NCI-H2196 treated with DMSO at 0.1 percent for 48 hours (cell line): ENCODE results near the gene PPP1R27.

Source experiments
- DNase-seq: peaks from one replicate; lab custom pipeline; 2025; ENCODE audit not compliant: unreplicated experiment; lab: John Stamatoyannopoulos, UW

Gene PPP1R27

DNA sequence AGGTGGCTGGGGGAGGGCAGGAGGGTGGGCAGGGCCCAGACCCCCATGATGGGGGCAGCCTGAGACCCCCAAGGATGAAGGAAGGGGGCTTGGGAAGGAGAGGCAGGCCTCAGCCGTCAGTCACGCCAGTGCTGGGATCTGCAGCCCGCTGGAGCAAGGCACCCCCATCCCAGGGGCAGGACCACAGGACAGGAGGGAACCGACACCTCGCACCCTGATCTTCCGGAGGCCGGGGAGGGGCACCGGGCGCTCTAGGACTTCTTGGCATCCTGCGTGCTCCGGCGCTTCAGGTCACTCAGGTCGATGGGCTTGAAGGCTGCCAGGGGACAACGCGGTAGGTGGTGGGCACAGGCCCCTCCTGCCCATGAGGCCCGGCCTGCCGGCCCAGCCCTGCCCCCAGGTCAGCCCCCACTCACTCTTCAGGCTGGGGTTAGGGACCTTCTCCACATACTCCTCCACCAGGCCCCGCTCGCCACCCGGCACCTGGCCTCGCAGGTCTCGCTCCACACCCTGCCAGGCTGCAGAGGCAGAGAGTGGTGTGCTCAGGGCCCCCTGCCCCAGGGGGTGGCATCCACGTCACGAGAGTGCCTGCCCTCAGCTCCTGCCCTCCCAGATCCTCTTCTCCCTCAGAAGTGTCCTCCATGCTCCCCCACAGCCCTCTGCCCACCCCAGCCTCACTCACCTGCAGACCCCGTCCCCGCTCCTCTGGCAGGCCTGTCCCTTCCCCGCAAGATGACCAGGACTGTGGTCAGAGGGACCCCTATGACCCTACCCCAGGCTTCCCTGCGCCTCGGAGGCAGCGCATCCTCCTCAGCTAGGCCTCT lies 11.6 kb downstream of the PPP1R27 start:
- no peak for DNase-seq

DNA sequence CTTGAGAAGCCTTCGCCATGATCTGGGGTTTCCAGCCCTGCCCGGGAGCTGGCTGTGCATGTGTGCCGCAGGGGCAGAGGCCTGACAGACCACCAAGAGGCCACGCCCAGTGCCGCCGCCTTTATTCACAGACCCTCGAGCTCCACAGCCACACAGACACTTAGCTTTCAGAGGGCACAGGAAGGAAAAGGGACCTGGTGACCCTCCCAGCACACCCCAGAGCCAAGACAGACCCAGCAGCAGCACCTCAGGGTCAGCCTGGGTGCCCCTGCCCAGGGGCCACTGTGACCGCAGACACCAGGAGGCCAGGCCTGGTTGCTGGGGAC lies 12.6 kb downstream of the PPP1R27 start:
- no peak for DNase-seq

DNA sequence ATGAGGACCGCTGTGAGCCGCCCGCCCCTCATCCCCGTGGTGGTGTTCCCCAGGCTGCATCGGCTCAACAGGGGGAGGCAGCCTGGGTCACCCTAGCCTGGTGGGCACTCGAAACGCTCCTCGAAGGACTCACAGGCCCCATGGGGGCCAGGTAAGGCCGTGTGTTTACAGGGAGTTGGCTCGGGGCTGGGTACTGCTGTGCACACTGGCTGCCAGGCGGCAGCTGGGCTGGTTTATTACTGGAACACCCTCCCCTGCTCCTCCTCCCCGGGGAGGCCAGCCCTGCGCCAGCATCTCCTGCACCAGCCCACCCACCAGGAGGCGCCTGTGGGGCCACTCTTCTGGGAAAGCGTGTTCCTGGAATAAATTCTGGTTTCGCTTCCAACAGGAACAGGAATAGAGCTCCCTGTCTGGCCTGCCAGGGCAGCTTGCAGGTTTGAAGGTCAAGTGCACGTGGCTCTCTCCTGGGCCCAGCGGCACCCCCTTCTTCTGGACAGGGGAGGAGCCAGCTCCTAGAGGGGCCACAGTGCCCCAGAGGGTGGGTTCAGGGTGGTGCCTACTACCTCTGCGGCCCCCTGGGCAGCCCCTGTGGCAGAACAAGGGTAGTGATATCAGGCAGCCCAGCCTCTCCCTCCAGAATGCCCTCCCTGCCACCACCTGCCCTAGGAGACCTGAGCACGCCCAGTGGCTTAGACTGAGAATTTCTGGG lies 13.1 kb downstream of the PPP1R27 start:
- peak; percentile 96 for DNase-seq

DNA sequence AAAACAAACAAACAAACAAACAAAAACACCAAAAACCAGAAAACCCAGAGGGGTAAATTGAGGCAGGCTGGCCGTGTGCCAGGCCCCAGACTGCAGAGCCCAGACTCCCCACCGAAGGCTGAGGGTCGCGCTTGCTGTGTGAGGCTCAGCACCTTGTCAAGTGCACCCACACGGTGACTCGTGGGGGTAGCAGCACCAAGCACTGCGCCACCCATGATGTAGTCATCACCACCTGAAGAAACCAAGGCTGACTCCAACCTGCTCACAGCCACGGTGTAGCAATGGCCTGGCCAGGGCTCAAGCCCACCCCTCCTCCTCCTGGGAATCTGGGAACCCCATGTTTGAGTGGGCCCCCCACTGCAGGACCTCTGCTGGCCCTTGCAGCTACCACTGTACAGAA lies 13.7 kb downstream of the PPP1R27 start:
- no peak for DNase-seq

DNA sequence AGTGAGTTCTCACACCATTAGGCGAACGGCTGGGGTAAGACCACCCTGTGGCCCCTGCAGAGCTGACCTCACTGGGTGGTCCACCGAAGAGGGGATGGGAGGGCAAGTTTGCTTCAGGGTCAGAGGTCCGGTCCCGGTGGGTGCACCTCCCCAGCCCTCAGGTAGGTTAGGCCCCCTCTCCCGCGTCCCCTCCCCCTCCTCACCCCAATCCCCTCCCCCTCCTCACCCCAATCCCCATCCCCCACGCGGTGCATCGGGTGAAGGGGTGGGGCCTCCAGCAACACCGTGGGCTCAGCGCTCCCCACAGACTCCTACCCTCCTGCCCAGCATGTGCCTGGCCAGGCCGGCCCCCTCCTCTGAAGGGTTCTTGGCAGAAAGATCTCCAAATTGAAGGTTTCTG lies 15.1 kb downstream of the PPP1R27 start:
- DNase-seq = no peak

DNA sequence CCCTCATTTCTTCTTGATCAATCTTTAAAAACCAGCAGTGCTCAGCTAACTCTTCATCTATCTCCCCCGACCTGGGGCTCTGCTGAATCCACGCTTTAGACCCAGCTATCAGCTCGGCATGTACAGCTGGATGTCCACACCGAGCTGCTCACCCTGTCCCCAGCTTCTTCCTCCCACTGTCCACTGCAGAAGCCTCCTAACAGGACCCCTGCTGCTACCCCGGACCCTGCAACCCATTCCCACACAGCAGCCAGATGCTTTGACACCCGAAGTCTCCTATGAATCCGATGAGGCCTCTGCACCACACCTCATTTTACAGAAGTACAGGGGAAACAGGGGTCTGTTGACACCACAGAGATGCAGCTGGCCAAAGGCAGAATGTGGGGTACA lies 17.1 kb downstream of the PPP1R27 start:
- DNase-seq = no peak

DNA sequence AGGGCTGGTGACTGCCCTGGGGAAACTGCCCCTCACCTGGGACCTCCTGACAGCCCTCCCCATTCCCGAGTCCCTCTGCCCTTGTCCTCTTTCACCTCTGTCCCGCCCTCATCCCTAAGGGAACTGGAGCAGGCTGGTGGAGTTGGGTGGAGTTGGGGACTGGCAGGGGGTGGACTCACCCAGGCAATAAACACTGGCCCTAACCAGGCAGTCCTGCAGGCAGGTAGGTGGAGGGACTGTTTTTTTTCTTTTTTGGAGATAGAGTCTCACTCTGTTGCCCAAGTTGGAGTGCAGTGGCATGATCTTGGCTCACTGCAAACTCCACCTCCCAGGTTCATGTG lies 19.2 kb downstream of the PPP1R27 start:
- no peak for DNase-seq

DNA sequence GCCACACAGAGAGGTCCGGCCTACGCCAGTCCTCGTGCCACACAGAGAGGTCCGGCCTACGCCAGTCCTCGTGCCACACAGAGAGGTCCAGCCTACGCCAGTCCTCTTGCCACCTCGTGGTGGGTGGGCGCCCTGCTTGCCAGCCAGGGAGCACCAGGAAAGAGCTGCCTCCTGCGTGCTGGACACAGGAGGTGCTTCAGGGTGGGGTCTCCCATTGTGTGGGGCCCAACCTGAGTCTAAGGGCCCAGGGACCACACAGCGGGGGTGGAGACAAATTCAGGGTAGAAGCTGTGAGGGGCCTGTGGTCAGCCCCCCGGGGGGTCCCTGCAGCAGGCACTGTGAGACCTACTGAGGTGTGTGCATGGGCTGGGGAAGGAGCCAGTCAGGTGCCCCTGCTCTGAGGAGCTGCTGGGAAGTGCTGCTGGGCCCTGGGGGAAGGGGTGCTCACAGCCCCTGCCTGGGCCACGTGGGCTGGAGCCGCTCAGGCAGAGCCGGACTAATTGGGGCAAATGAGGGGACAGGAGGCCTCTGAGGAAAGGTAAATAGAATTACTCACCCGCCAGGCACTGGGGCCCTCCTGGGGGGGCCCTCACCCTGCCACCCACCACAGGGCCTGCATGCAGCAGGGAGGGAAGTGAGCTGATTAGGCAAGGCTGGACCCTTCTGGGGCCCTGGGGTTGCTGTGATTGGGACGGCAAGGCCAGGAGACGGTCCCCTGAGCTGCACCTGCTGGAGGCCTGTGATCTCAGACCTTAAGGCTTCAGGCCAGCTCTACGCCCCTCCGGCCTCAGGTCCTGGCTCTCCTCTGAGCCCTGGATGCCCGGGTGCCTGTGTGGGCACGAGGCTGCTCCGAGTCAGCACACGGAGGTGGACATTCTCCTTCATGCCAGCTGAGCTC lies 19.9 kb downstream of the PPP1R27 start:
- peak; percentile 70 for DNase-seq

DNA sequence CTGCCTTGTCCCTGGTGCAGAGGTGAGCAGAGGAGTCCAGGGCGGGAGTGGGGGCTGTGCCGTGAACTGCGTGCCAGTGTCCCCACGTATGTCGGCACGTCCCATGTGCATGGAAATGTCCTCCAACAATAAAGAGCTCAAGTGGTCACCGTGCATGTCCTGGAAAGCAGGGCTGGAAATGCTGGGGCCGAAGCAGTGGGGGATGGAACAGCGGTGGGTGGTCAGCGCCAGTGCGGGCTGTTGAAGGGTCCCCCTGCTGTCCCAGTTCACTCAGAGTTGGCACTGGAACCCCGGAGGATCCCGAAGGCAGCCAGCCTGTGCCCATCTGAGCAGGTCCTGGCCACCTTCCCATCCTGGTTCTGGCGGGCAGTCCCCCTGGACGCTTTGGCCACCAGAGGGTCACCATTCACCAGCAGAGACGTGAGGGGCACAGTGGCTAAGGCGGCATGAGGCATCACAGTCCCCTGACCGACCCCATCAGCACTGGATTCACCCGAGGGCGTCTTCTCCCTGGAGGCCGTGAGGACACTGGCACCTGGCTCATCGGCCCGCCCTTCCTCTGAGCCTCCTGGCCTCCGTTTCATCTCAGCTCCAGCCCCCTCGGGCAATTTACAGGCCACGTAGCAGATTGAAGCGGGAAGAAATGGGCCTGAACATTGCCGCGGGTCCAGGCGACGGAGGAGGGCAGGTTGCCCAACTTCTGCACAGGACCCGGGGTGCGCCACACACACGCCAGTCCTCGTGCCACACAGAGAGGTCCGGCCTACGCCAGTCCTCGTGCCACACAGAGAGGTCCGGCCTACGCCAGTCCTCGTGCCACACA lies 20.8 kb downstream of the PPP1R27 start:
- no peak for DNase-seq

DNA sequence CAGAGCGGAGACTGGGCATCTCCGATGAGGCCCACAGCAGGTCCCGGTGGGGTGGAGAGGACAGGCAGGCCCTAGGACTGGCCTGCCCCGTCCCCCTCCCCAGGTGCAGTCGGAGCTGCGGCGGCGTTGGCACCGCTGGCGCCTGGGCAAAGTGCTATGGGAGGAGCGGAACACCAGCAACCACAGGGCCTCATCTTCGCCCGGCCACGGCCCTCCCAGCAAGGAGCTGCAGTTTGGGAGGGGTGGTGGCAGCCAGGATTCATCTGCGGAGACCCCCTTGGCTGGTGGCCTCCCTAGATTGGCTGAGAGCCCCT lies 21.5 kb downstream of the PPP1R27 start:
- DNase-seq = no peak

DNA sequence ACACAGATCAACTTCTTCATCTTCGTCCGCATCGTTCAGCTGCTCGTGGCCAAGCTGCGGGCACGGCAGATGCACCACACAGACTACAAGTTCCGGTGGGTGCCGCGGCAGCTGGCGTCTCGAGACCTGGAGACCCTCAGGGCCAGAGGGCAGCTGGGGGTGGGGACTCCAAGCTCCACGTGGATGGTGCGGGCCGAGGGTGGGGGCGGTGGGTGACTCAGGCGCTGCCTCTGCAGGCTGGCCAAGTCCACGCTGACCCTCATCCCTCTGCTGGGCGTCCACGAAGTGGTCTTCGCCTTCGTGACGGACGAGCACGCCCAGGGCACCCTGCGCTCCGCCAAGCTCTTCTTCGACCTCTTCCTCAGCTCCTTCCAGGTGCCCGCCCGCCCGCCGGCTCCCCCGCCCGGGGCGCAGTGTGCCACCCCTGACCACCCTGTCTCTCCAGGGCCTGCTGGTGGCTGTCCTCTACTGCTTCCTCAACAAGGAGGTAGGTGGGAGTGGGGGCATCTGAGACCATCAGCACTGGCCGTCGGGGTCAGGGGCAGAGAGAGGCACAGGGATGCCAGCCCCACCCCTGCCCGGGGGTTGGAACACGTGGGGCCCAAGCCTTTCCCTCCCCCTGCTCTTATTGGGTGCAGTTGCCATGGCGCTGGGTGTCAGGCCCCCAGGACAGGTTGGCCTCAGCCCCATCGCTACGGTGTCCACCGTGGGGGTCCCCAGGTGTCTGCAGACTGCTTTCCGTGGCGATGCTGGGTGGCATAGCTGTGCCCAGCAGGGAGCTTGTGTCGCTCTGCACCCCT lies 22.1 kb downstream of the PPP1R27 start:
- no peak for DNase-seq

DNA sequence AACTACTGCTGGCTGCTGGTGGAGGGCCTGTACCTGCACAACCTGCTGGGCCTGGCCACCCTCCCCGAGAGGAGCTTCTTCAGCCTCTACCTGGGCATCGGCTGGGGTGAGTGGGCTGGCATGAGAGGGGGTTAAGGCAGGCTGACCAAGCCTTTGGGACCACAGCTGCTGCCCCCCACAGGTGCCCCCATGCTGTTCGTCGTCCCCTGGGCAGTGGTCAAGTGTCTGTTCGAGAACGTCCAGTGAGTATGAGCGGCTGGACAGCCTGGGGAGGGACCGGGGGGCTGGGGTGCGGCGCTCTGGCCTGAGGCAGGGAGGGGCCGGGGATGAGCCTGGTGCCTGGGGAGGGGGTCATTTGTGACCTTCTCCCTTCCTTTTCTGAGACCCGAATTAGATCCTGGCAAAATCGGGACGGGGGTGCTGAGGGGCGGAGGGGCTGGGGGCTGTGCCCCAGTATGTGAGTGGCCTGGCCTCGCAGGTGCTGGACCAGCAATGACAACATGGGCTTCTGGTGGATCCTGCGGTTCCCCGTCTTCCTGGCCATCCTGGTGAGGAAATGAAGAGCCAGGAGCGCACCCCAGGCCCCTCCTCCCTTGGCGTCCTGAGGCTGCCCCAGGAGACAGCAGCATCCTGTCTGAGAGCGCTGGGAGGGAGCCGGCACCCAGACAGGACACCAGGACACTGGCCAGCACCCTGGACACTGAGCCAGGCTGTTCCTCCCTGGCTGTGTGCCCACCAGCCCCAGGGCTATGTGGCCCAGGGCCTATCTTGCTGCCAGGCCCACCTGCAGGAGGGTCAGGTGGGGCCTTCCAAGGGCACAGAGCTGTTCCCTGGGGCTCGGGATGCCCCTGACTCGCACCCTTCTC lies 22.9 kb downstream of the PPP1R27 start:
- DNase-seq = no peak

DNA sequence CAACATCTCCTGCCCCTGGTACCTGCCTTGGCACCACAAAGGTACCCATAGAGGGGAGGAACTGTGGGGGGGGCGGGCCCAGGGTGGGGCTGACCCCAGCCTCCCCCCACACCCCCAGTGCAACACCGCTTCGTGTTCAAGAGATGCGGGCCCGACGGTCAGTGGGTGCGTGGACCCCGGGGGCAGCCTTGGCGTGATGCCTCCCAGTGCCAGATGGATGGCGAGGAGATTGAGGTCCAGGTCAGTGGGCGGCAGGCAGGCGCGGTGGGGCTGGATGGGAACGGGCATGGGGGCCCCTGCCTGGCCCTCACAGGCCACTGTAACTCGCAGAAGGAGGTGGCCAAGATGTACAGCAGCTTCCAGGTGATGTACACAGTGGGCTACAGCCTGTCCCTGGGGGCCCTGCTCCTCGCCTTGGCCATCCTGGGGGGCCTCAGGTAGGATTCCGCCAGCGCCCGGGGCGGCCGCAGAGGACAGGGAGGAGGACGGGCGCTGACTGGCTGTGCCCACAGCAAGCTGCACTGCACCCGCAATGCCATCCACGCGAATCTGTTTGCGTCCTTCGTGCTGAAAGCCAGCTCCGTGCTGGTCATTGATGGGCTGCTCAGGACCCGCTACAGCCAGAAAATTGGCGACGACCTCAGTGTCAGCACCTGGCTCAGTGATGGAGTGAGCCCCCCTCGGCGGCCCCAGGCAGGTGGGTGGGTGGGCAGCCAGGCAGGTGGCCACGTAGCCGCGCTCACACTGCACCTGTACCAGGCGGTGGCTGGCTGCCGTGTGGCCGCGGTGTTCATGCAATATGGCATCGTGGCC lies 23.8 kb downstream of the PPP1R27 start:
- no peak for DNase-seq

DNA sequence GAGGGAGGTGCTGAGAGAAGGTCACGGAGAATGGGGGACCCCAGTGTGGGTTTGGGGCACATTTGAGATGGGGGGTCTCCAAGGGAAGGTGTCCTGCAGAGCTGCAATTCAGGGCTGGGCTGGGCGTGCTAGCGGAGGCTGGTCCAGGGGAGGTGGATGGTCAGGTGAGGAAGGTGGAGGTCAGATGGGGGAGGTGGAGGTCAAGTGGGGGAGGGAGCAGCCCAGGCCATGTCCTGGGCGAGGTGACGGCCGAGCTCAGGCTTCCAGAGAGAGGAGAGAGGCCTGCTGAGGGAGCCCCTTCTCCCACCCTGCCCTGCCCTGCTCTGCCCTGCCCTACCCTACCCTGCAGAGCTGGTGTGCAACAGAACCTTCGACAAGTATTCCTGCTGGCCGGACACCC lies 24.4 kb downstream of the PPP1R27 start:
- DNase-seq = no peak

DNA sequence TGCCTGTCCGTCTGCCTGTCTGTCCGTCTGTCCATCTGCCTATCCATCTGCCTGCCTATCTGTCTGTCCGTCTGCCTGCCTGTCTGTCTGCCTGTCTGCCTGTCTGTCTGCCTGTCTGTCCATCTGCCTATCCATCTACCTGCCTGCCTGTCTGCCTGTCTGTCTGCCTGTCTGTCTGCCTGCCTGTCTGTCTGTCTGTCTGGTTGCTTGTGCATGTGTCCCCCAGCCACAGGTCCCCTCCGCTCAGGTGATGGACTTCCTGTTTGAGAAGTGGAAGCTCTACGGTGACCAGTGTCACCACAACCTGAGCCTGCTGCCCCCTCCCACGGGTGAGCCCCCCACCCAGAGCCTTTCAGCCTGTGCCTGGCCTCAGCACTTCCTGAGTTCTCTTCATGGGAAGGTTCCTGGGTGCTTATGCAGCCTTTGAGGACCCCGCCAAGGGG lies 25.3 kb downstream of the PPP1R27 start:
- DNase-seq = no peak

DNA sequence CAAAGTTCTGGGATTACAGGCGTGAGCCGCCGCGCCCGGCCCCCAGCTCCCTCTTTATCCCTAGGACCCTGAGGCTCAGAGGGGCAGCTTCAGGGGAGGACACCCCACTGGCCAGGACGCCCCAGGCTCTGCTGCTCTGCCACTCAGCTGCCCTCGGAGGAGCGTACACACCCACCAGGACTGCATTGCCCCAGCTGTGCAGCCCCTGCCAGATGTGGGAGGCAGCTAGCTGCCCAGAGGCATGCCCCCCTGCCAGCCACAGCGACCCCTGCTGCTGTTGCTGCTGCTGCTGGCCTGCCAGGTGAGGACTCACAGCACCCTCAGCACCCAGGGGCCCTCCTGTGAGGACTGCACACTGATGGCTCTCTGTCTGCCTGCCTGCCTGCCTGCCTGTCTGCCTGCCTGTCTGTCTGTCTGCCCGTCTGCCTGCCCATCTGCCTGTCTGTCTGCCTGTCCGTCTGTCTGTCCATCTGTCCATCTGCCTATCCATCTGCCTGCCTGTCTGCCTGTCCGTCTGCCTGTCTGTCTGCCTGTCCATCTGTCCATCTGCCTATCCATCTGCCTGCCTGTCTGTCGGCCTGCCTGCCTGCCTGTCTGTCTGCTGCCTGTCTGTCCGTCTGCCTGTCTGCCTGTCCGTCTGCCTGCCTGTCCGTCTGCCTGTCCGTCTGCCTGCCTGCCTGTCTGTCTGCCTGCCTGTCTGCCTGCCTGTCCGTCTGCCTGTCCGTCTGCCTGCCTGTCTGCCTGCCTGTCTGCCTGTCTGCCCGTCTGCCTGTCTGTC lies 25.9 kb downstream of the PPP1R27 start:
- no peak for DNase-seq

DNA sequence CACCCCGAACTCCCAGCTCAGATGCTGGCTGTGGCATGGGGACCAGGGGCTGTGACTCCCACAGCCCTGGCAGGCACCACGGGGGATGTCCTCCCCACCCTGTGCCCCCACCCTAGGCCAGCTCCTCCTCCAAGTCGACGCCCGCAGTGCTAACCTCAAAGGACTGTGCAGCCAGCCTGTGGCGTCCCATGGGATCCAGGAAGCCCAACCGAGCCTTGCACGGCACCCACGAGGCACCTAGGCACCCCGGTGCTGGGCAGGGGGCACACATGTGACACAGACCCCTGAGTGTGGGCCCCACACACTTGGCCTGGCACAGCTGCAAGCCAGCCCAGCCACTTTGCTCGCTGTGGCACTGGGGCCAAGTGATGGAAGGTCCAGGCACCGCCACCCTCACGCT lies 27.0 kb downstream of the PPP1R27 start:
- DNase-seq = no peak

DNA sequence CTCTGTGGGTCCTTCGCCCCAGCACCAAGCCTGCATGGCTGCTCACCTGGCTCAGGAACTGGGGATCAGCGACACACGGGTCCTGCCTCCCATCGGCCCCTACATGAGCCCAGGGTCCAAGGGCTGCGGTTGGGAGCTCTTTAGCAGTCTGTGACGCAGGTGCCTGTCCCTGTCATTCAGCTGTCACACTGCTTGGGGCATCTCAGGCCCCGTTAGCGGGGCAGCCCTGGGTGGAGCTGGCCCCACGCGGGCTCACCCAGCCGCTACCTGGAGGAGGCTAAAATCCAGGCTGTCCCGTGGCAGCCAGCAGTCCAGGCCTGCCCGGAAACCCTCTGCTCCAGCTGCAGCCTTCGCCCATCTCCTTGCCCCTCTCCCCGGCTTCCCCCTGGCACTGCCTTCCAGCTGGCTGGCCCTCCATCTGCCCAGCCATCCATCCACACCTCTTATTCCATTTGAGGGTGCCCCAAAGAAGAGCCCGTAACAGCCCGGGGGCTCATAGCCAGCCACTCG lies 27.6 kb downstream of the PPP1R27 start:
- DNase-seq = no peak
